ENCODE results near the gene HSD3B1.
"Not testable (repeated sequence)": the region's sequence is repeated elsewhere in the genome, so short reads cannot be mapped to it uniquely, and the experiment has no call there.

HSD3B1 gene

DNA sequence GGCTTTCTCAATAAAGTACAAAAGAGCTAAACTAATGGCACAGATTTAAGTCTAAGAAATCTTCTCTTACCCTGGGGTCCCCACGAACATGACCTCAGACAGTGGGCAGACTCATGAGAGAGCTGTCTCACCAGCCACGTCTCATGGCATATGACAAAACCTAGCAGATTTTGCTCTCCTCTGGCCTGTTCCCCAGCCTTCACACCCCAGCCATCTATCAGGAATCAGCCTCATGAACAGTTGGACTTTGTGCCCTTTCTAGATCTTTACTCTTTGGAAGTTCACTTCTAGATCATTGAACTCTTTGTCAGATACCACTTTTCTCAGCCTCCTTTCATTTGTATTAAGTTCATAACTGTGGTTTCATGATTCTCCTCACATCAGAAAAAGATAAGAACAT, 14.2 kb upstream of the HSD3B1 start:
- no peak for DNase-seq

DNA sequence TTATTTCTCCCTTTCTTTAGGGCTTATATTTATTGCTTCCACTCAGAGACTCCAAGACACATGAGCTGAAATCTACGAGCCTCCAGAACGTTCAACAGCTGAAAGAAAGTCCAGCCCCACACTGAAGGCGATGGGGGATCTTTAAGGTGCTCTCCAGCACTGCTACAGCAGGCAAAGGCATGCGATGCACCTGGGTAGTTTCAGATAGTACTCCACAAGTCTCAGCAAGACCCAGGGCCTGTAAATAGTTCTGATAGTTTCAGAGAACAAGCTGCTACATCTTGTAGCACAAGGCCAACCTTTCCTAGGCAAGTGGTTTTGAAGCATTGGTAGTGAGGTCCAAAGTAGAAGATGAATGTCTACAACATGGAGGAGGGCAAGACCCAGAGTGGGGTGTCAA, 2.2 kb upstream of the HSD3B1 start:
- DNase-seq = no peak

DNA sequence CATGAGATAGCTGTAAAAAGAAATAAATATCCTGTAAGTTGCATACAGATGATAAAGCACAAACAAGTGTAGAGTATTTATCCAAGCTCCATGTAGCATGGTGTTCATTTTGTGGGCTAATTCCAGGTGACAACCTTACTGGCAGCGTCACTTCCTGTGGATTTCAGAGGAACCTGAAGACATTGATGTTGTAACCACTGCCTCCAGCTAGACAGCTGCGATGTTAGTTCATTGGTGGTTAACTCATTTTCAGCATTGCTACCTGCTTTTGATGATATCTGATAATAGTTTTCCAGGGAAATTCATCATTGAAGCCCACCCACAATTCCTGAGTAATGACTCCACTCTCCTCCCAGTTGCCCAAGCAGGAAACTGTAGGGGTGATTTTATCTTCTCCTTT, 3.0 kb downstream of the HSD3B1 start:
- DNase-seq = no peak

DNA sequence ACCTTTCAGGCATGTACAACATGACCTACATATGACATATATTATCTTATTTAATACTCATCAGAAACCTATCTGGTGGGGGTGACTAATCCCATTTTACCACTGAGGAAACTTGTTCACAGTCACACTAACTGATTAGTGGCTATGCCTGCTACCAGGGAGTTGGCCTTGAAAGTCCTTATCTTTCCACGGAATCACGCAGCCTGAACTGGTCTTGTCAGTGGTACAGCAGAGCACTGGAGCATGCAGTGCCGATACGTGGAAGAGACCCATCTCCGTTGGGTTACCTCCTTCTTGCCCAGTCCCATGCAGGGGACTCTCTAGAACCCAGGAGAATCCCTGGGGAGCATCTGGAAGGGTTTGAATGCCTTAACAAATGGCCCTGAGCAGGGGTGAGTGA, 8.2 kb downstream of the HSD3B1 start:
- DNase-seq = no peak

DNA sequence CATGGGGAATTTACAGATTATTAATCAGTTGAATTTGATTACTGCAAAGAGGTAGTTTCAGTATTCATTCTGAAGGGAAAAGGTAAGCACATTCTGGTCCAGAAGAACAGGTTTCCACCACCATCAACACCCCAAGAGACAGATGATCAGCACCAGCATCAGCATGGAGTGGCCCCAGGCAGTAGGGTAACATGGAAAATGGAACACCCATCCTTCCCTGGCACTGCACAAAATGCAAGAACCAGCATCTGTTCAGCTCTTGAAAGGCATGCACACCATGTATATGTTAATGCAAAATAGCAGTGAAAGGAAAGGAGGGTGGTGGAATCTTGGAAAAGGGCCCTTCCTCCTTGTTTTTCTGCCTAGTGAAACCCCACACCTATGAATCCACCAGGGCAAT, 9.2 kb downstream of the HSD3B1 start:
- DNase-seq = no peak

DNA sequence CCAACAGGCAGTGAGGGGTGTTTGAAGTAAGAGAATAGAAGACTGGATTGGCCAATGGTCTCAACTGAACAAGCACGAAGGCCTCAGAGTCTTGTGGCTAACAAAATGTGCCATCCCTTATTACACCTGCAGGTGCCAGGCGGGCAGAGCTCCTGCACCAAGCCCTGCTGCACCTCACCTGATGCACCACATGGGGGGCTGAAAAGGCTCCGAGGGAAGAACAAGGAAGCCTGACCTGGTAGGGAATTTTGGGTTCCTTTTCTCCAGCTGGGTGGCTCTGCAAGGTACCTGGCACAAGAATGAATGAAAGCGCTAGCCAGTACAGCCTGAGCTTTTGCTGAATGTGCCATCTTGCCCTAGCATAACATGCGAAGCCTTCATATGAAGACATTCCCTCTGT, 9.7 kb downstream of the HSD3B1 start:
- no peak for DNase-seq

DNA sequence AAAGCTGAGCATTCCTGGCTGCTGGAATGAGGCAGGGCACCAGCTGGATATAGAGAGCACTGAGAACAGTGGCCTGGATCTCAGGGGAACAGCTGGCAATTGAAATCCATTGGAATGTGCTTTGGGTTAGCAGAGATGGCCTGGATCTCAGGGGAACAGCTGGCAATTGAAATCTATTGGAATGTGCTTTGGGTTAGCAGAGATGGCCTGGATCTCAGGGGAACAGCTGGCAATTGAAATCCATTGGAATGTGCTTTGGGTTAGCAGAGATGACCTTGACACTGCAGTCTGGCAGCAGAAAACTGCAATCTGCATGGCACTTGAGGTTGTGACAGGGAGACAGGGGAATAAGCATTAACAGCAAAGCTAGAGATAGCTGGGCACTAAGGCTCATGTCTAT, 10.7 kb downstream of the HSD3B1 start:
- DNase-seq = not testable (repeated sequence)

DNA sequence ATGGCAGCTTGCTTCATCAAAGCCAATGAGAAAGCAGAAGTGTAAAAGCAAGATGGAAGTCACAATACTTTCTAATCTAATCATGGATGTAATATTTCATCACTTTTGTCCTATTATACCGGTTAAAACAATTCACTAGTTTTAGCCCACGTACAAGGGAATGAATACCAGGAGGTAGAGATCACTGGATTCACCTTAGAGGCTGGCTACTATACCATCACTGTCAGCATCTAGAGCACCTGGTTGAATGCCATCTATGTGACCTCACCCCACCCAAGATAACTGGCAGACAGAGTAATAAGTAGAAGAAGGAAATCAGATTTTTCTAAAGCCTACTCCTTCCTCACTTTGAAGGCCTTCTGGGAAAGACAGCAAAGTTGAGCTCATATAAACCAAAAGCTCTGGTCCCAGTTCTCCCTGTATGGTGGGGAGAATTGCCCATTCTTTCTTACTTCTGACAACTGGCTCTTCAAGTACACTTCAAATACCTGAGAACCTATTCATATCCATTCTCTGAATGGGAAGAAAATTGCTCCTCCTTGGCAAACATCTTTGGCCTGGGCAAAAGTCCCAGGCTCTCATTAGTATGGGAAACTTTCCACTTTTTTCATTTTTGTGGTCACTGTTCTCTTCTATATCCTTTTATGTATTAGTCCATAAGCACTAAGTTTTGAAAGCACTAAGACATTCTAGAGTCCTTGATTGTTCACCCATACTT, 24.8 kb downstream of the HSD3B1 start:
- no peak for DNase-seq

DNA sequence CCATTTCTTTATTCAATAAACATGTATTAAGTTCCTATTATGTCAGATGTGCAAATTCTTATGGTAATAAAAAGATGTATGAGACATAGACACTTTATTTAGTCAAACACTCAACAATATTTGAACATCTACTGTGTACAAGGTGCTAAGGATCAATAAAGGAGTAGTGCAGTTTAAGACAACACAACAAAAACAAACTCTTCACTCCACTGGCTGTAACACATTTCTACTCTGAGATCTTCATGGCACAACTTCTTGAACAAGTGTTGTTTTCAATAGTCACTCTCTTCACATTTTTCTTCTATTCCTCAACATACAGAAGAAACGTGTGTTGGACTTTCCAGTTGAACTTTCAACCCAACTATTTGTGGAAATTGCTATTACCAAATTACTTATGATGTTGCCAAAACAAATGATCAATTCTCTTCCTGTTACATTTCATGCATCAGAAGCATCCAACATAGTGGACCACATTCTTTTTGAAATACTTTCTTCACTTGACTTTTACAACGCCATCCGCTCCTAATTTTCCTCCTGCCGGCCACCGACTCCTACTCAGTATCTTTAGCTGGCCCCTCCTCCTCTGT, 25.4 kb downstream of the HSD3B1 start:
- no peak for DNase-seq

DNA sequence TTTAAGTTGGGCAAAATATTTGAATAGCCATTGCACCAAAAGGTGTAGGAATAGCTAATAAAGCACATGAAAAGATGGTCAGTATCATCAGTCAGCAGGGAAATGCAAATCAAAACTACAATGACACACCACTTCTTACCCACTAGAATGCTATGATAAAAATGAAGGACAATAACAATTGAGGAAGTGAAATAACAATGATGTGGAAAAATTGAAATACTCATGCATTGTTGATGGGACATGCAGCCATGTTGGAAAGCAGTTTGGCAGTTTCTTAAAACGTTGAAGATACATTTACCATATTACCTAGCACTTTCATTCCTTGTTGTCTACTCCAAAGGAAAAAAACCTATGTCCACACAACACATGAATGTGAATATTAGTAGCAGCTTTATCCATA, 28.4 kb downstream of the HSD3B1 start:
- no peak for DNase-seq

DNA sequence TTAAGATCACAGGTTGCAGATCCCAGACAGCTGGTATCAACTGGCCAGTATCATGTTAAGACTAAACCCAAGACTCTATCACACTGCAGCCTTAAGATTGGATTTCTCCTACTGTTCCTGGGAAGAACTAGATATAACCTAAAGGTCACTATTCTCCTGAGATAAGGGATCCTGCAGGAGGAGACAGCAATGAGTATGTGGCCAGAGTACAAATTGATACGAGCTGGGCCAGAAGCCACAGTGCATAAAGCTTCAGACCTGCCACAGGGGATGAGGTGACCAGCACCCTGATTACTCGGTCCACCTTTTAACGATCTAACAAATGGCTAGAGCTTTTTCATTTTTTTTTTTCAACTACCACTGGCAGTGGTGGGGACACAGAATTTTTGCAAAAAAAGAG, 31.0 kb downstream of the HSD3B1 start:
- no peak for DNase-seq

DNA sequence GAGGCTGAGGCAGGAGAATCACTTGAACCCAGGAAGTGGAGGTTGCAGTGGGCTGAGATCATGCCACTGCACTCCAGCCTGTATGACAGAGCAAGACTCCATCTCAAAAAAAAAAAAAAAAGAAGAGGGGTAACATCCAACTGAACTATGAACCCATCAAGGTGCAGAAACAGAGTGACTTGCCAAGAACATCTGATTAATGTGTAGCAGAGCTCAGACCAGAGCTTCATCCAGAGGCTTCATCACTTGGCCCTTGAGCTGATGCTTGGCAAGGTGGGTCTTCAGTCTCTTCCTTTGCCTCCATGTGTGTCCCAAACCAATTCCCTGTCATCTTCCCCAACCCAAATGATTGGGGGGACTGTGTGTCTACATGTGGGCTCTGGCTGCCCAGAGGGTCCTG, 32.6 kb downstream of the HSD3B1 start:
- DNase-seq = no peak

DNA sequence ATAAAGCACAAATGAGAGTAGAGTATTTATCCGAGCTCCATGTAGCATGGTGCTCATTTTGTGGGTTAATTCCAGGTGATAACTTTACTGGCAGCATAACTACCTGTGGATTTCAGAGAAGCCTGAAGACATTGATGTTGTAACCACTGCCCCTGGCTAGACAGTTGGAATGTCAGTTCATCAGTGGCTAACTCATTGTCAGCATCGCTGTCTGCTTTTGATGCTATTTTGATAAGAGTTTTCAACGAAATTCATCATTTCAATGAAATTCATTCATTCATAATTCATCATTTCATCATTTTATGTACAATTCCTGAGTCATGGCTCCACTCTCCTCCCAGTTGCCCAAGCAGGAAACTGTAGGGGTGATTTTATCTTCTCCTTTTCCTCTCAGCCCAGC, 34.4 kb downstream of the HSD3B1 start:
- no peak for DNase-seq

DNA sequence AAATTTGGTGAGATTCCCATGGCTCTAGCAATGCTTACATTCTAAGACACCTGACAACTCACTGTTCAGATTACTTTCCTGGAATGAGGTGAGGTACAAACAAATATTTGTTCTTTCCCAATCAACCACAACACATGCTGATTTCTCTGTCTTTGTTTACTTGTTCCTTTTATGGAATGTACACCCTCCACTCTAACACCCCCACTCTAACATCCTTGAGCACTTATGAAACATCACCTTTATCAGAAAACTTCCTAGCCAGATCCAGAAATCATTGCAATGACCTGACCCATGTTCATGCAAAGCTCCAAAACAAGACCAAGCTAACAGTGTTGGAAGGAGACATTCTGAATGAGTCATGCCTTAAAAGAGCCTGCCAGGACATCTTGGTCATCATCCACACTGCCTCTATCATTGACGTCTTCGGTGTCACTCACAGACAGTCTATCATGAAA, 35.5 kb downstream of the HSD3B1 start:
- DNase-seq = no peak

DNA sequence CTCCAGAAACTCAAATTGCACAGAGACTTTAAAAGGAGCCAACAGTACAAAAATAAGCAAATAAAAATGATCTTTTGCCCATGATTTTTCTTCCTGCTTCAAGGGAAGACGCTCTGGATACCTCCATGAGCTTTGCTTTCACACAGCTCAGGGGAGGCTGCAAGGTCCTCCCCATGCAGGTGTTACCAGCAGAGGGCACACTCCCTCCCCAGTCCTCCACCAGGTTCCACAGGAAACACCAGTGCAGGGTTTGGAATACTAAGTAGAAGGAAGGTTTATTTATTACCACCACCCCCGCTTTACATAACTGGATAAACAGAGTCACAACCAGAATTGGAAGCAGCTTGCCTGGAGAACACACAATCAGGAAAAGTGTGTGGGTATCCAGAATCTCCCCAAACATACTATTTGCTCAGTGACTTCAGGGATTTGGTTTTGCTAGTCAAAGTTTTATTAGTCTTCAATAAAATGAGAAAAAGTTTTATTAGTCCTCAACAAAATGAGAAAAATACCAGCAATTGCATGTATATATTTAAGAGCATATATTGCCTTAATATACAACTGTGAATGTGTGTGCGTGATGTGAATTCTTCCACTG, 37.3 kb downstream of the HSD3B1 start:
- no peak for DNase-seq

DNA sequence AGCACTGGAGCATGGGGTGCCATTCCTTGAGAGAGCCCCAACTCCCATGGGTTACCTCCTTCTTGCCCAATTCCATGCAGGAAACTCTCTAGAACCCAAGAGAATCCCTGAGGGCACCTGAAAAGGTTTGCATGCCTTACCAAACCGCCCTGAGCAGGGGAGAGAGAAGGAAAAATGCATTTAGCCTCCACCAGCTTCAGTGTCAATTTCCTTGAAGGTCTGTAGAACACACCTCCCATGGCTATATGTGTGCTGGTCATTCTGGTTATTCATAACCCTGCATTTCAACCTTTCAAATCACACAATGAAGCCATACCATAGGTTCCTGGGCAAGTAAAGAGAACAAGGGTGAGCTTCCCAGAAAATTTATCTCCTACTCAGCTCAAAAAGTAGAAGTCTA, 39.6 kb downstream of the HSD3B1 start:
- DNase-seq = no peak

DNA sequence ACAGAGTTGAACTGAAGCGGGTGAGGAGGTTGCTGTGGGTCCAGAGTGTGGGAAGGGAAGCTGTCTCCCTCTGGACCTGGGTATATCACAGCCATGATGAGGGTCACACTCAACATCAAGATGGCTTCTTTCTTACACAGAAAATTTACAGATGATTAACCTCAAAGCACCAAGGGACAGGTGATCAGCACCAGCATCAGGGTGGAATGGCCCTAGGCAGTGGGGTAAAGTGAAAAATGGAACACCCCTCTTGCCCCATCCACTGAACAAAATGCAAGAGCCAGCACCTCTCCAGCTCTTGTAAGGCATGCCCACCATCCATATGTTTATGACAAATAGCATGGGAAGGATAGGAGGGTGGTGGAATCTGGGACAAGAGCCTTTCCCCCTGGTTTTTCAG, 40.3 kb downstream of the HSD3B1 start:
- no peak for DNase-seq

DNA sequence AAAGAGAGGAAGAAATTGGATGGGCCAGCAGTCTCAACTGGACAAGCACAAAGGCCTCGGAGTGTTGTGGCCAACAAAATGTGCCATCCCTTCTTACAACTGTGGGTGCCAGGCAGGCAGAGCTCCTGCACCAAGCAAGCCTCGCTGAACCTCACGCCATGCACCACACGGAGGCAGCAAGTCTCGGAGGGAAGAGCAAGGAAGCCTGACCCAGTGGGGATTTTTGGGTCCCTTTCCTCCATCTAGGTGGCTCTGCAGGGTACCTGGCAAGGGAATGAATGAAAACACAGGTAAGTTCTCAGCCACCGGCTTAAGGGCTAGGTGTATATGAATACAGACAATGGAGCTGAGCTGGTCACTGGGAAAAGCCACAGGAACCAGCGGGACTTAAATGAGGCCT, 40.8 kb downstream of the HSD3B1 start:
- DNase-seq = no peak

DNA sequence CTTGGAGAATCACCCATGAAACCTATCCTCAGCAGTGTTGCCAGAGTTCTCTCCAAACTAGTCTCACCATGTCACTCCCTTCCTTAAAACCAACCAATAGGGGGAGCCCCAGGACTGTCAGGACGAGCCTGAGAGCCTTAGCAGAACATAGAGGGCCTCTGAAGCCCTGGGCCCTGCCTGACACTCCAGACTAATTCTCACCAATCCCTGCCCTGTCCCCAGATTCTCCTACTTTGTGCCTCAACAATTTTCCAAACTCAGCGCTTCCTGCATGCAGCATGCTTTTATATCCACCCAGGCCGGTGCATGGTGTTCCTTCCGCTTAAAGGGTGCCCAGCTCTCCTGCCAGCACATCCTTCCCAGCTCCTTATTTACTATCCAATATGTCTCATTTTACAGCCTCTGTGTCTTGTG, 42.7 kb downstream of the HSD3B1 start:
- peak; percentile 20 for DNase-seq

DNA sequence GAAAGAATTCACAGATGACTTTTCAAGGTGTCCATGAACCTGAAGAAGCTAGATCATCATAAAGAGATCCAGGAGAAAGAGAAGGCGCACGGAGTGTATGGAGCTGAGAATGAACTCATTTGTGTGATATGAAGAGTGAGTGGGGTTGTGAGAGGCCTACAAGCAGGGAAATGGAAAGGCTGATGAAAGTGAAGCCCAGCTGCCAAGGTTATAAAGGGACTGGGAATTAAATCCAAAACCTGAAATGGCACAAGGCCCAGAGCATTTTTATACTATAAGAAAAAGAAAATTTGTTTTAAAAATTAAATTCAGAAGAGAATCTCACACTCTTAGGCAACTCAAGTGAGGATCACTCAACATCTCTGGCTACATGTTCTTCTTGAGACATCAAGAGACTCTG, 43.4 kb downstream of the HSD3B1 start:
- DNase-seq = no peak

DNA sequence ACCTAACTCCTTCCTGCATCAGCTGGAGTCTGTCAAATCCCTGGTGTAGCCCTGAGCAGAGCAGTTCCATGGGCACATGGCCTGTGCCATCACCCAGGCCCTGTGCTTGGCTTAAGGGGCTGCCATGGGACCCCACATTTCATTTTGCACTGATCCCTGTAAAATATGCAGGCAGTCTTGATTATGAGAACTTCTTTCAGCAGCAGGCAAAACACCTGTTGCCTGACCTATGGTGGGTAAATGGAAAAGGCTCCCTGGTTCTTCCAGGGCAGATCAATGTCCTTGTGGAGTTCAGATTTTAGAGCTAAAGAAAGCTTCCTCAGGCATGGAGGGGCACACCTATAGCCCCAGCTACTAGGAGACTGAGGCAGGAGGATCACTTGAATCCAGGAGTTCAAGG, 44.2 kb downstream of the HSD3B1 start:
- no peak for DNase-seq

DNA sequence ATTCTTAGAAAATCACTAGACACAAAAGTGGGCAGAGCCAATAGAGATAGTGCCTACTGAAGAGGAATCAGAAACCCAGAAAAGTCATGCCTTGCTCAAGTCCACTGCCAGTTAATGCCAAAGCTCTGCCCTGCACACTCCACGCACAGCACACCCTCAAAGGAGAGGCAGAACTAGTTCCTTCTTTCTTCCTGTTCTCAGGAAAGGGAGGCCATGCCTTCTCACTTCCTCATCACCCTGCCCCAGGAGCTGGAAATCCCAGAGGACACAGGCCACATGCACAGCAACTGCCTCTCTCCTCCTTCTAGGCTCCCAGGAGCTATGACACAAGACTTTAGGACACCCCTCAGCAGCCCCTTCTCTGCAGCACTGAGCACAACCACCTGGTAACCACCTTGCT, 45.6 kb downstream of the HSD3B1 start:
- DNase-seq = not testable (repeated sequence)

DNA sequence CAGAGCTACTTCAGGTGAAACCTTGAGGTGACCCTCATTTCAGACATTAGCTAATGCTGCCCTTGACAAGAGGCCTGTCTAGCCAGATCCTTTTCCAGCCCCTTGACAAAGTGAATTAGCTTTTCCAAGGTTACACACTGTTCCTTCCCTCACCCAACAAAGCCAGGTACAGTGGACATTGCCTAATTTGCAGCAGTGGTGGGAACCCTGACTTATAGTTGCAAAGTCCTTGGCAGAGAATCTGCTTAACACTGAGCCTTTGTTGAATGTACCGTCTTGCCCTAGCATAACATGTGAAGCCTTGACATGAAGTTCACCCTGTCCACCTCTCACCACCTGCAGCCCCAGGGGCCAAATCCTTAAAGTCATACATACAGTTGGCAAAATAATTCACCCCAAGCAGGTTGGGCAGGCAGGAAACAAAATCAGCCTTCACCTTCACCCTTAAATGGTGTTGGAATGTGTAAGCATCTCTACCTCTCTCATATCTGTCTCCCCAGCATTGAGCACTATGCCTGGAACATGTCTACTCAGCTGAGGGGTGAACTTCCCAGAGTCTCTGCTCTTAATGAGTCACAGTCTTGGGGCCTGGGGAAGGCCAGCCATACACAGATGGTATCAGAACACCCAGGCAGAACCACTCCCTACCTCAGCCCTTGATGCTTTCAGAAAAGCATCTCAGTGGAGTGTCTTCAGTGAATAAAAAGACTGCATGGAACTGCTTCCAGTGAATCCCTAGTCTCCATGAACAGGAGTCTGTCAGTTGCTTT, 46.5 kb downstream of the HSD3B1 start:
- not testable (repeated sequence) for DNase-seq

DNA sequence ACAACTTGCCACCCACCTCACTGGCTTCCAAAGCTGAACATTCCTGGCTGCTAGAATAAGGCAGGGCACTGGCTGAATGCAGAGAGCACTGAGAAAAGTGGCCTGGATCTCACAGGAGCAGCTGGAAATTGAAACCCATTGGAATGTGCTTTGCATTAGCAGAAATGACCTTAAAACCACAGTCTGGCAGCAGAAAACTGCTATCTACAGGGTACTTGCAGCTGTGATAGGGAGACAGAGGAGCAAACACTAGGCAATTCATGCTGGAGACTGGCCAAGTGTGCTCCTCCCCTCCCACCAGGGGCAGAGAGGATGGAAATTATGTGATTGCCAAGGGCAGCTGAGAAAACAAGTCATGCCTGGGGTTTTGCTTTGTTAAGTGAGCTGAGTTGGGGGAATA, 47.2 kb downstream of the HSD3B1 start:
- DNase-seq = no peak
